Body of pancreas (tissue), 4 donors: ENCODE results near the gene S100A4. TPM values are rescaled to one million over a fixed set of nuclear protein-coding genes. Genes with fewer than 3 reads are reported as not detected.

Source experiments
- ATAC-seq: fragments of 150-250 bp; one replicate; pipeline ENCODE4 v1.9.1; 2016
- DNase-seq, 4 donors: peaks; one replicate each; pipeline ENCODE4 v3.0.0-alpha.2; 2019
- H3K27ac ChIP-seq, 4 donors: fragments of 200-600 bp; sonication (generic); 1 replicate in 3 of 4; 2 replicates in 1 of 4; pipeline versions ENCODE4 v1.5.1 to v1.6.1; 2016 to 2019; ENCODE audit warnings: mild to moderate bottlenecking in 1 of 4, mixed read lengths in 1 of 4, moderate library complexity in 1 of 4
- H3K27me3 ChIP-seq, 2 donors: fragments of 200-600 bp; sonication (generic); one replicate each; pipeline ENCODE4 v1.6.0; 2016; ENCODE audit warnings: mild to moderate bottlenecking in 1 of 2
- H3K36me3 ChIP-seq, 2 donors: fragments of 200-600 bp; sonication (generic); replicated peaks in 1 of 2; 2 replicates each; pipeline ENCODE4 v1.5.1; 2016; ENCODE audit warnings: low read depth in 2 of 2; ENCODE audit not compliant: insufficient read depth in 1 of 2
- H3K4me1 ChIP-seq: fragments of 200-600 bp; sonication (generic); one replicate; pipeline ENCODE4 v1.6.0; 2016
- H3K4me3 ChIP-seq, 2 donors: fragments of 200-600 bp; sonication (generic); 1 replicate in 1 of 2; 2 replicates in 1 of 2; pipeline ENCODE4 v1.5.1; 2016 to 2019
- H3K9me3 ChIP-seq, 3 donors: fragments of 200-600 bp; sonication (generic); 1 replicate in 2 of 3; 2 replicates in 1 of 3; pipeline ENCODE4 v1.5.1; 2016
- CTCF ChIP-seq, 7 experiments: fragments of 450-650 bp in 4 of 7; fragments of 200-600 bp in 3 of 7; sonication (generic) in 3 of 7; IDR thresholded peaks; one replicate each; pipeline ENCODE4 v1.5.1; 2016 to 2019; ENCODE audit warnings: antibody characterized with exemption in 7 of 7
- POLR2A ChIP-seq, 3 donors: fragments of 450-650 bp; IDR thresholded peaks; one replicate each; pipeline ENCODE4 v1.6.1; 2016; ENCODE audit warnings: antibody characterized with exemption in 3 of 3, mild to moderate bottlenecking in 2 of 3
- WGBS, 2 donors: methylation state at CpG; one replicate each; pipeline ENCODE4 v1.1.5; 2017; 5-methylcytosine and 5-hydroxymethylcytosine counted together
- intact Hi-C: fragments of 100-400 bp; cut with DNase I; formaldehyde crosslinking; loops from one replicate; pipeline ENCODE4 v1.15.1; 2023
- total RNA-seq, 2 donors: library from RNA; depleted of rRNA; stranded (reverse); fragments of >200 nt; gene quantifications; one replicate each; pipeline ENCODE4 v1.1.0, GENCODE V29; 2016

S100A4 gene
- total RNA-seq, 2 donors from 2014 or later = 49.5 to 81.7 TPM

GRCh38 chr1:153540394-153541361, 4.9 kb downstream of the S100A4 start, which contains the start of gene S100A5:
S100A5 (minus strand) TSS chr1:153540934; CDS start chr1:153540191, 743 bp downstream.
- no peak for TF ChIP-seq CTCF (IDR thresholded peaks at IDR 0.05)
- no peak for TF ChIP-seq POLR2A (IDR thresholded peaks at IDR 0.05)
- DNase-seq = no peak
- H3K4me3 ChIP-seq = no peak within 1 kb of the TSS
- intact Hi-C loops = no loop called here
- no peaks in the 10 kb centered on the region for H3K36me3 ChIP-seq
- no peak within 1 kb of the TSS for H3K27ac ChIP-seq
- no peaks in the 10 kb centered on the region for H3K27me3 ChIP-seq
- 72% methylated on average over 10 to 11 of the region's 11 CpGs for WGBS, 2 donors
- H3K9me3 ChIP-seq = no peaks in the 10 kb centered on the region
- peaks cover 39% of the 10 kb centered on the region for H3K4me1 ChIP-seq
- ATAC-seq = no peak

DNA sequence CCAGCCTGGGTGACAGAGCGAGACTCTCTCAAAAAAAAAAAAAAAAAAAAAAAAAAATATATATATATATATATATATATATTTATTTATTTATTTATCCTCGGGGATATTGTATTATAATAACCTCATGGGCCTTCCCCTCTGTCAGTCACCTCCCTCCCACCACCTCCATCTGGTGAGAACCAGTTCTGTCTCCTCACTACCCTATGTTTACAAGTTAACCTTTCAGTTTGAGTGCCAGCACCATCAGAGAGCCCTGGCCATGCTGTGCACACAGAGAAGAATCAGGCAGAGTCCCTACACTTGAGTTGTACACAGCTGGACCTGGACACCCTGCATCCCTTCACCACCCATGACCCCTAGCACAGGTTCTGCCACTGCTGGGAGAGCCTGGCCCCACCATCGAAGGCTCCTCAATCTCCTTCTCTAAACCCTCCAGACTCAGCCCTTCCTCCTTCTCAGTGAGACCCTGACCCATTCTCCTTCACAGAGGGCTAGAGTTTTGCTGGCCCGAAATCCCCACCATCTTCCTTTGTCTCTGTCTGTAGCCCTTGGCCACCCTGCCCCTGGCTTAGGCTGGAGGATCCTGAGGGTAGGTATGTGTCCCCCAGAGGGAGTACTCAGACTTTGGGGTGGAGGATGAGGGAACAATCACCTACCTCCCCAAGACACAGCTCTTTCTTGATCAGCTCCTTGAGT, 6.1 kb downstream of the S100A4 start:
- DNase-seq = no peak
- Histone ChIP-seq H3K27me3 (no peaks in the 10 kb centered on the region), H3K36me3 (no peaks in the 10 kb centered on the region), H3K4me3 (no peak overlapping the region), H3K9me3 (no peaks in the 10 kb centered on the region), H3K27ac (no peak overlapping the region), H3K4me1 (peaks cover 37% of the 10 kb centered on the region)
- no peak for TF ChIP-seq CTCF (IDR thresholded peaks at IDR 0.05)
- no peak for TF ChIP-seq POLR2A (IDR thresholded peaks at IDR 0.05)
- WGBS, 2 donors = 75% methylated on average over 4 of the region's 4 CpGs
- intact Hi-C loops = no loop called here
- no peak for ATAC-seq

- H3K27me3 ChIP-seq = no peaks in the 10 kb centered on the region
- H3K27ac ChIP-seq = peak overlapping the region in 3 of 4 donors; percentile 21 to 71 (median 55)
- ATAC-seq (peak; percentile 34), DNase-seq (peak; percentile 38 to 60 (median 58))
- H3K4me1 ChIP-seq = peaks cover 36% of the 10 kb centered on the region
- no peaks in the 10 kb centered on the region for H3K9me3 ChIP-seq
- H3K36me3 ChIP-seq = no peaks in the 10 kb centered on the region
- TF ChIP-seq POLR2A (IDR thresholded peaks at IDR 0.05) (no peak), CTCF (IDR thresholded peaks at IDR 0.05) (peak in 1 of 7 experiments; percentile 5)
- H3K4me3 ChIP-seq = no peak overlapping the region
- intact Hi-C loops = no loop called here
- 55 to 65% methylated on average over 2 to 6 of the region's 6 CpGs for WGBS, 2 donors
Measured at GRCh38 chr1:153538315-153538821, 7.2 kb downstream of the S100A4 start.

DNA sequence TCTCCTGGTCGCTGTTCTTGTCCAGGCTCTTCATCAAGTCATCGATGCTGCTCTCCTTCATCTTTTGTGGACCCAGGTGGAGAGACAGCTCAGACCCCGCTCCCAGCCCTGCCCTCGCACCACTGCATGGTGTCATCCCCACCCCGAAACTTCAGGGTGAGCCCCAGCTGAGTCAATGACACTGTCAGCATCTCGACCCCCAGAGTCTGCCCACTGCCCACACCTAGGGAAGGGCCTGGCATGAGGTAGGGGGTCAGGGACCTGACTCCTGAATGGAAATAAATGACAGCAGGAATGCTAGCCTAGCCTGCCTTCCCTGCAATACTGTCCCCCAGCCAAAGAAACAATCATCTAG, 8.3 kb downstream of the S100A4 start:
- Histone ChIP-seq H3K4me3 (no peak overlapping the region), H3K36me3 (no peaks in the 10 kb centered on the region), H3K27me3 (no peaks in the 10 kb centered on the region), H3K4me1 (peaks cover 45% of the 10 kb centered on the region), H3K9me3 (no peaks in the 10 kb centered on the region), H3K27ac (peak overlapping the region in 1 of 4 donors; percentile 88)
- intact Hi-C loops = no loop called here
- WGBS, 2 donors = 90 to 100% methylated on average over 6 of the region's 6 CpGs
- TF ChIP-seq POLR2A (IDR thresholded peaks at IDR 0.05) = no peak
- TF ChIP-seq CTCF (IDR thresholded peaks at IDR 0.05) = no peak
- no peak for ATAC-seq
- no peak for DNase-seq
